Thoracic aorta (tissue), 2 donors: ENCODE data around the gene MBIP. TPM values are rescaled to one million over a fixed set of nuclear protein-coding genes. Genes with fewer than 3 reads are reported as not detected.

Source experiments
- ATAC-seq: fragments of 150-250 bp; one replicate; pipeline ENCODE4 v1.8.0; 2017; ENCODE audit warnings: low read depth; ENCODE audit not compliant: insufficient number of reproducible peaks, low FRiP score
- DNase-seq: peaks from one replicate; pipeline ENCODE4 v3.0.0-alpha.2; 2020; ENCODE audit warnings: low spot score
- H3K27ac ChIP-seq, 2 donors: fragments of 200-600 bp; sonication (generic); 1 replicate in 1 of 2; 2 replicates in 1 of 2; pipeline ENCODE4 v1.5.1; 2016; ENCODE audit warnings: mild to moderate bottlenecking in 2 of 2, moderate library complexity in 2 of 2
- H3K27me3 ChIP-seq: fragments of 200-600 bp; sonication (generic); replicated peaks from 2 replicates; pipeline ENCODE4 v1.6.0; 2016; ENCODE audit warnings: mild to moderate bottlenecking; ENCODE audit not compliant: insufficient read depth
- H3K36me3 ChIP-seq: fragments of 200-600 bp; sonication (generic); one replicate; pipeline ENCODE4 v1.5.1; 2016
- H3K4me1 ChIP-seq, 2 donors: fragments of 200-600 bp; sonication (generic); 1 replicate in 1 of 2; 2 replicates in 1 of 2; pipeline versions ENCODE4 v1.5.1 to v1.6.0; 2016; ENCODE audit warnings: low read depth in 2 of 2, mild to moderate bottlenecking in 1 of 2; ENCODE audit not compliant: control insufficient read depth in 1 of 2
- H3K4me3 ChIP-seq: fragments of 200-600 bp; sonication (generic); 2 replicates; pipeline ENCODE4 v1.5.1; 2016; ENCODE audit warnings: mild to moderate bottlenecking
- H3K9me3 ChIP-seq: fragments of 200-600 bp; sonication (generic); 2 replicates; pipeline ENCODE4 v1.5.1; 2016
- CTCF ChIP-seq: fragments of 200-600 bp; sonication (generic); IDR thresholded peaks from one replicate; pipeline ENCODE4 v1.5.1; 2019; ENCODE audit warnings: antibody characterized with exemption
- total RNA-seq, 2 donors: library from RNA; depleted of rRNA; stranded (reverse); fragments of >200 nt; gene quantifications; one replicate each; pipeline versions ENCODE4 v1.1.0 to v1.2.3, GENCODE V29; 2016

The MBIP gene
- total RNA-seq, 2 donors from 2014 or later, result 22.7 to 23.4 TPM

DNA sequence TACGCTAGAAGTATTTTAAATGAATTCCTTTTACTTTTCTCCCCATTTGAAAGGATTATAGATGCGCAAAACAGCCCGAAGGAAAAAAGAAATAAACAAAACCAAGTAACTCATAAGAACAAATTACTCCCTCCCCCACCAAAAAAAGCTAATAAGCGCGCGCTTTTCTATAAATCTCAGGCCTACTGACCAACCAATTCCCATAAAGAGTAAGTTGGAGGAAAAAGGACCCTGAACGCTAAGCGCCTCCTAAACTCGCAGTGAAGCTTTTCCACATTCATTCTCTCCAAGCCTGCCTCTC is 588 bp downstream of the MBIP start:
- no peak for ATAC-seq
- H3K36me3 ChIP-seq, result no peaks in the 10 kb centered on the region
- no peaks in the 10 kb centered on the region for H3K9me3 ChIP-seq
- H3K27ac ChIP-seq, result peak overlapping the region; percentile 67 to 83
- TF ChIP-seq CTCF, result no peak
- H3K4me1 ChIP-seq, result peaks cover 12 to 19% of the 10 kb centered on the region in 2 donors
- no peaks in the 10 kb centered on the region for H3K27me3 ChIP-seq
- H3K4me3 ChIP-seq, result peak overlapping the region; percentile 85
- no peak for DNase-seq

GRCh38 chr14:36317650-36318049 is 2.8 kb downstream of the MBIP start:
- Histone ChIP-seq H3K4me3 (no peak overlapping the region), H3K4me1 (peaks cover 12 to 19% of the 10 kb centered on the region in 2 donors), H3K27ac (no peak overlapping the region), H3K9me3 (no peaks in the 10 kb centered on the region), H3K27me3 (no peaks in the 10 kb centered on the region), H3K36me3 (no peaks in the 10 kb centered on the region)
- TF ChIP-seq CTCF, result no peak
- DNase-seq (no peak), ATAC-seq (no peak)

GRCh38 chr14:36316131-36316530 is 4.3 kb downstream of the MBIP start:
- ATAC-seq, result no peak
- Histone ChIP-seq H3K4me3 (no peak overlapping the region), H3K27ac (no peak overlapping the region), H3K27me3 (no peaks in the 10 kb centered on the region), H3K36me3 (peaks cover 3% of the 10 kb centered on the region), H3K4me1 (peaks cover 12 to 19% of the 10 kb centered on the region in 2 donors), H3K9me3 (no peaks in the 10 kb centered on the region)
- TF ChIP-seq CTCF, result no peak
- DNase-seq, result no peak

DNA sequence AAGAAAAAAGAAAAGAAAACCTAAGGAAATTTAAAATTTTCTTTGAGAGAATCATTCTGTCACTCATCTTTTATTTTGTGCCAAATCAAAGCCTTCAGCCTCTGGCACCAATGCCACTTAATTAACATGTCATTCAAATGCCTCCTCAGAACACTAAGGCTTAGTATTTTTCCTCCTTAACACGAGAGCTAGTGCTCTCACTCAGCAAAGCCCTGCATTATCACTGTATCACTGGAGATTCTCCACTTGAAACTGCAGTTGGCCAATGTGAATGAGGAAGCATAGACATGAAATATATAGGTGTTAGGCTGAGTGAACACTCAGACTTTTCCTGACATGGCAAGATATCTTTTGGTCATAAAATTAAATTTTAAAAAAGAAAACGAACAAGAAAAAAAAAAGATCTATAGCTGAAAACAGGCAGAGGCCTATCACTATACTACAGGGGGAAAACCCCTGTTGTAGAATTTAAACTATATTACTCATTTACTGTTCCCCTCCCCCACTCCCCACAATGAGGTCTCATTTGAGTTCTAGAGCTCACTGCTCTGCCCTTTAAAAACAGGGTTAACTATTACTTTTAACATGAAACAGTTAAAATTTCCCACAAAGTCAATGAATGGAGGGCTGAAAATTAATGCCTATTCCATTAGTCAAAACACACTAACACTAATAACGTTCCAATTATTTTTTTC is 5.1 kb downstream of the MBIP start:
- Histone ChIP-seq H3K36me3 (peaks cover 12% of the 10 kb centered on the region), H3K4me1 (peaks cover 12 to 19% of the 10 kb centered on the region in 2 donors), H3K4me3 (no peak overlapping the region), H3K27me3 (no peaks in the 10 kb centered on the region), H3K9me3 (no peaks in the 10 kb centered on the region), H3K27ac (no peak overlapping the region)
- ATAC-seq (no peak), DNase-seq (no peak)
- TF ChIP-seq CTCF, result no peak

GRCh38 chr14:36313898-36314297 is 6.5 kb downstream of the MBIP start:
- no peak overlapping the region for H3K27ac ChIP-seq
- peaks cover 12 to 15% of the 10 kb centered on the region in 2 donors for H3K4me1 ChIP-seq
- no peak for DNase-seq
- TF ChIP-seq CTCF, result no peak
- peaks cover 16% of the 10 kb centered on the region for H3K36me3 ChIP-seq
- ATAC-seq, result no peak
- H3K4me3 ChIP-seq, result no peak overlapping the region
- H3K9me3 ChIP-seq, result no peaks in the 10 kb centered on the region
- H3K27me3 ChIP-seq, result no peaks in the 10 kb centered on the region
